Fibroblast of gingiva (primary cell): ENCODE data around the gene TNFRSF4.
"Not testable (repeated sequence)": the region's sequence is repeated elsewhere in the genome, so short reads cannot be mapped to it uniquely, and the experiment has no call there.

Experiments used
- DNase-seq: peaks from one replicate; pipeline ENCODE4 v3.0.0-alpha.2; 2011; ENCODE audit warnings: low read depth

TNFRSF4 gene

DNA sequence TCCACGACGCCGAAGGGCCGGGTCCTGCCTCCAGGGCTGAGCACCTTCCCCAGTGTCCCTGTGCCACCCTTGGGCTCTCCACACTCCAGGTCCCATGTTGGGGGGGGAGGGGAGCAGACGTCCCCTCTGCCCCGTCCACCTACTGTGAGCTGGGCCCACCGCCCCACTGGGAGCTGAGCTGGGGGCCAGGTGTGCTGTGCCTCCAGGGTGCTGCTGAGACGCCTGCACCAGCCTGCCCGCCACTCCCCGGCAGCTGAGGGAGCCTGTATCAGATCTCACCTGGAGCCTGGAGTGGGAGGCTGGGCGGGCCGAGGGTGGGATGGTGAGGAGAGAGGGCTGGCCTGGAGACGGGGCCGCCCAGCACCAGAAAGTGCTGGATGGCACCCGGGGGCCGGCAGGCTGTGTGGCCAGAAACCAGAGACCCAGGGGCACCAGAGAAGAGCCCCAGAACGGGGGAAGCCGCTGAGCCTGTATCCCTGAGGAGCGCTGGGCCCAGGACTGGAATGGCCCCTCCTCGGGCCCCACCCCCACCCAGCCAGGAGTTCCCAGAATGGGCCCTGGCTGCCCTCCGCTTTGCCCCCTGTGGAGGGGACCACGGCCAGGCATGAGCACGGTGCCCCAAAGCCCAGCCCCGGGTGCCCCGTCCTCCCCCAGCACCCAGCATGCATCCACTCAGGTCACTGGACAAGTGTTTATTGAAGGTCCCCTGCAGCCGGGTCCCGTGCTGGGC, 11.0 kb downstream of the TNFRSF4 start:
- no peak for DNase-seq

DNA sequence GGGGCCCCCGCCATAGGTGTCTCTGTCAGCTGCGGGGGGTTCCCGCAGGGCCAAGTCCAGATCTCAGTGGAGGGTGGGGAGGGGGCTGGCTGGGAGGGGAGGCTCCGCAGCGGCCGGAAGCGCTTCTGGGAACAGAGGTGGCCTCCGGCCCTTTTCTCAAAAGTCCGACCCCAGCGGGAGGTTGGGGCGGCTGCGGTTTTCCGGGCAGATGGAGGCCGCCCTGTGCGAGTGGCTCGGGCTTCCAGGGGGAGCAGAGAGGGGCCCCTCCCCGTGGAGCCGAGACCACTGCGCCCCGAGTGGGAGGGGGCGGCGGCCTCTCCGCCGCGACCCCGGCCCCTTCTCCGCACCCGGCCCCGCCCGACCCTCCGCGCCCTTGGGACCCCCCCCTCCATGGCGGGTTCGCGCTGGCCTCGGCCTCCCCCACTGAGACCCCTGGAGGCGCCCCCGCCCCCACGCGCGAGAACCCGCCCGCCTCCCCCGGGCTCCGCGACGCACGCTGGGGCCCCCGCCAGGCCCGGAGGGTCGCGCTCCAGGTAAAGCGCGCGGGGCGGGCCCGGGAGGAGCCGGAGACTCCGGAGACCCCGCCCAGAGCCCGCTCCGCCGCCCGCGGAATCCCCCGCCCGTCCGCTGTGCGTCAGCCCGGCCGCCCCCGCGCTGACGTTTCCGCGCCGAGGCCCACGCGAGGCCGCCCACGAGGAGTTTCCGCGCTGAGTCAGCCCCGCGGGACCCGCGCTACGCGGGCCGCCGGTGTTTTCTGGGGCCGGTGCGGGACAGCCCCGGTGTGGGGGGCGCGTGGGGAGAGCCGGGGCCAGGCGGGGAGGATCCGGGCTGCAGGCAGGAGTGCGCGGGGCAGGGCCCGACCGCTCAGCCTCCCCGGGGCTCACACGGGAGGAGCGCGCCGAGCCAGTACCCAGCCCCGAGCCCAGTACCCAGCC, 12.8 kb downstream of the TNFRSF4 start:
- DNase-seq: peak; percentile 29

DNA sequence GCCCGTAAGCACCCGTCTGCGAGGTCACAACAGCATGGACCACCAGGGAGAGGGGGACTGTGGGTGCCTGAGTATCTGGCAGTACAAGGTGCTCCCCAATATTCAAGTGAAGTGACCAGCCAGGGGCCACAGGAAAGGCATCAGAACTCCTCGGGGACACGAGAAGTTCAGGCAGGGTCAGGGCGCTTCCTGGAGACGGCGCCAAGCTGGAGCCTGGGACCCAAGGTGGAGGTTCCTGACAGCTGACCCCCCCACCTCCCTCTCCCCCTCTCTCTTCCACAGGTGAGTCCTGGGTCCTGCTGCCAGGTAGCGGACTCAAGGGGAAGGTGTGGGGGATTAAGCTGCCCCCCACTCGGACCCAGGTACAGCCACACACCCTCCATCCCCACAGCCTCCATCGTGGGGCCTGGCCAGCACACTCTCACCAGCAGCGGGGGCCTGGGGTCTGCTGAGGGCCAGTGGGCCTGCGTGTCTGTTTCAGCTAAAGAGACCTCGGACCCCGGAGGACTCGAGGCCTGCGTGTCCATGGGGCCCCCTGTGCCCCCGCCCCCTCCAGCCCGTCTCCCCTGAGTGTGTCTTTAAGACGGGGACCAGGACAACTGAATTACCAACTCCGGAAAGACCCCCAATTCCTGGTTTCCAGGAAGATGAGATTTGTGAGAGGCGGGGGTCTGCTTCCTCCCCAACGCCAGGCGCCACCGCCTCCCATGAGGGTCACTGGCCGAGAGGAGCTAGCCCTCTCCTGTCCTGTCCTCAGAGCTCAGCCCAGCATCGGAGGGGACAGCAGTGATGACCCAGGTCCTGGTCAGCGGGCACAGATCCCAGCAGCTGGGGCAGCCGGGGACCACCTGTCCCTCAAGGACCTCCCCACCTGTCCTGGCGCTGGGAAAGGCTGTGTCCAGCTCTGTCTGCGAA, 13.7 kb downstream of the TNFRSF4 start:
- no peak for DNase-seq

DNA sequence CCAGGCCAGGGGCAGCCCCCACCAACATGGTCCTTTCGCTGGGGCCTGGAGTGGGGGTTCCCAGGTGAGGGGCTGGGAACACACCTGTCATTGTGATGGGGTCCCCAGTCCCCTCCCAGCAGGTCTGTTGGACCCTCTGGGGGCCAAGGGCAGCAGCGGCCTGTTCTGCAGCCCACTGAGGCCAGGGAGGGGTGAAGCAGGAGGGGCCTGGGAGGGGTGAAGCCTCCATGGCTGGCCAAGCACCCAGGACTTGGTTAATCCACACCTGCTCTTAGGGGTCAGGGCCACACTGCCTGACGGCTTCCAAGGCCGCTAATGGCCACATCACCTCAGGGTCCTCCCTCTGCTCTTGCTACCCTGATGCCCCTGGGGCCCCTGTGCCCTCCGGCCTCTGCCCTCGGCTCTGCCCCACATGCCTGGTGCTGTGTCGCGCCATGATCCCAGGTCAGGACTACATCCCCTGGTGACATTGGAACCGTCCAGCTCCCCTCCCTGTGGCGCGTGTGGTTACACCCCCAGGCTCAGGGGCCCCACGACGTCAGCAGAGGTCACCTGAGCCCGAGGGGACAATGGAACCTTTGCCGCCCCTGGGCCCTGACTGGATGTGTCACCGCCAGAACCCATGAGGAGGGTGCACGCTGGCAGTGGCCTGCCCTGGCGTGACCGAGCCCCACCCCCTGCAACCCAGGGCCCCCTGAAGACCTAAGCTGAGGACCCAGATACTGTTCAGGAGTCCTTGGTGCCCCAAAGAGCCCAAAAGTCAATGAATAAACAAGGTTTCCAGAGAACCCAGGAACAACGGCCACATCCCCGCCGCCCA, 14.6 kb downstream of the TNFRSF4 start:
- DNase-seq: no peak

DNA sequence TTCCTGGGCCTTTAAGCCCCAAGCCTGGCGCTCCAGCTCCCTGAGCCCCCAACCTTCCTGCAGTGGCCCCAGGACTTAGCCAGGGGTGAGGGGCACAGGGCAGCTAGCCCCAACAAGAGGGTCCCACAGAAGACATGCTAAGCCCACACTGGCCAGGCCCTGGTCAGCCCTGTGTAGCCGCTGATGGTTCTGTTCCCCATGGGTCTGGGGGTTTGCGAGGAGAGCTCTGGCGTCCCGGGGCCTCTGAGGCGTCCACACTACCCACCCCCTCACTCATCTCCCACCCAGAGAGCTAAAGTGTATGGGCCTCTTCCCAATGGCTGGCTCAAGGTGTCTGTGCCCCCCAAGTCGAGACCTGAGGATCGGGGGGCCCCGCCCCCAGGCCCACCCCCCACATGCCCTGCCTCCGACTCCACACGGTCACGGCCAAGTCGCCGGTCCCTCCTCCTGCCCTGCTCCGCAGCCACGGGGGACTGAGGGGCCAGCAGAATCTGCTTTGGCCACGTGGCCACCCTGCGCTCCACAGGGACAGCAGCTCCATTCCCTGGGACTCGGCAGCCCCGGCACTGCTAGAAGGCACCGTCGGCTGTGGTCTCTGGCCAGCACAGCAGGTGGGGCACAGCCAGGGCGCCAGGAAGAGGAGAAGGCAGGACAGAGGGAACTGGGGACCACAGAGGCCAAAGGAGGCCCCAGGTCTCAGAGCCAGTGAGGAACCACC, 15.4 kb downstream of the TNFRSF4 start:
- no peak for DNase-seq

DNA sequence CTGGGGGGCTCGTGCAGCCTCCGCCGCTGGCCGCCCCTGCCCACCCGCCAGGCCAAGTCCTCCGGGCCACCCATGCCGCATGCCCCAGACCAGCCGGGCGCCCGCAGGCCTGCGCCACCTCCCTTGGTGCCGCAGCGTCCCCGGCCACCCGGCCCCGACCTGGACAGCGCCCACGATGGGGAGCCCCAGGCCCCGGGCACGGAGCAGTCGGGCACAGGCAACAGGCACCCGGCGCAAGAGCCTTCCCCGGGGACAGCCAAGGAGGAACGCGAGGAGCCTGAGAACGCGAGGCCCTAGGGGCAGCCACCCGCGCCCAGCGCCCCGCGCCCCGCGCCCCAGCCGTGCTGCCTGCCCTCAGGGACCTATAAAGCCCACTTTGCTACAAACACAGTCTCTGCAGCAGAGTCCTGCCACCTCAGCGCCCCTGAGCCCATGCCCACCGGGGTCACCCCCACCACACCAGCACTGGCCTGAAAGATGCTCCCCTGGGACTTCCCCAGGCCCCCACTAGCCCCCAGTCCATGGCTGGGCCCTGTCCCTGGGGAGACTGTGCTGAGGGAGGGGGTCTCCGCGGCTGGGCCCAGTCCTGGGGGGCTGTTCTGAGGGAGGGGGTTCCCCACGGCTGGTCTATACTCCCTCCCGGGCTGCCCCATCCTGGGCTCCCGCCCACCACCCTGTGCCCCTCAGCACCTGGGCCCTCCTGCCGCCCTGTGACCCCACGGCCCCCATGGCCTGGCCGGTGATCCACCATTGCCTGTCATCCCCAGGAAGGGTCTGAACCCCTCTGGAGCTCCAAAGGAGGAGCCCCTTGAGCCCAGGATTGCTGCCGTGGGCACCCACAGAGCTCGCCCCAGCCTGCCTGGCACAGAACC, 16.2 kb downstream of the TNFRSF4 start:
- DNase-seq: no peak

DNA sequence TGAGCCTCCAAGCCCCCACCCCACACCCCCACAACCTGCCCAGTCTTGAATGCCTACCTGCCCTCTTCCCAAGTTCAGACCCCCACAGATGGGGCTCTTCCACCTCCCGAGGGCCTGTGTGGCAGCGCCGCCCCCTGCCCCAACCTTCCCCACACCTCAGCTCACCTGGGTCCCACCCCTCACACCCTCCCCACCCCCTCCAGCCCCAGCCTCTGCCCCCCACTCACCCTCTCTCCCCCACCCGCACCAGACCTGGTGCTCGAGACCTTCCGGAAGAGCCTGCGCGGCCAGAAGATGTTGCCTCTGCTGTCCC, 16.8 kb downstream of the TNFRSF4 start:
- no peak for DNase-seq

DNA sequence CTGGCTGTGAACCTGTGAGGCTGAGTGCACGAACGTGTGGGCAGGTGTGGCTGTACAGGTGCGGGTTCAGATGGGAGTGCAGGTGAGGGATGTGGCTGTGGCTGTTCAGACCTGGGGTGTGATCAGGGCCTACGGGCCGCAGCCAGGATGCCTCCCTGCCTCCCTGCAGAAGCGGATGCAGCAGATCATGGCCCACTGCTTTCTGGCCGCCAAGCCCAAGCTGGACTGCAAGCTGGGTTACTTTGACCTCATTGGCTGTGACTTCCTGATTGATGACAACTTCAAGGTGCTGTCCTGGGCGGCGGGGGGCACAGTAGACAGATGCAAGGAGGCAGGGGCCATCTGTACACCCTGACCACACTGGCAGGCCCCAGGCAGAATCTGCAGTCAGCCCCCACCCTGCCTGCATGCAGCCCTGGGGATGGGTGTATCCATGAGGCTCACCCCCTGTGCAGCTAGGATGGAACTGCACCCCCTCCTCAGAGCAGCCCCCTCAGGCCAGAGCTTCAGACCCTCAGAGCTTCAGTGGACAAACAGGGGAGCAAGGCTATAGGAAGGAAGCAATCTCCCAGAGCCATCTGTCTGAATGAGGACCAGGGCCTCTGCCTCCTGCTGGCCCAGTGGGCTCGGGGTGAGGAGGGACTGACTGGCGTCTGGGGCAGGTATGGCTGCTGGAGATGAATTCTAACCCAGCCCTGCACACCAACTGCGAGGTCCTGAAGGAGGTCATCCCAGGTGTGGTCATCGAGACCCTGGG, 17.3 kb downstream of the TNFRSF4 start:
- no peak for DNase-seq

DNA sequence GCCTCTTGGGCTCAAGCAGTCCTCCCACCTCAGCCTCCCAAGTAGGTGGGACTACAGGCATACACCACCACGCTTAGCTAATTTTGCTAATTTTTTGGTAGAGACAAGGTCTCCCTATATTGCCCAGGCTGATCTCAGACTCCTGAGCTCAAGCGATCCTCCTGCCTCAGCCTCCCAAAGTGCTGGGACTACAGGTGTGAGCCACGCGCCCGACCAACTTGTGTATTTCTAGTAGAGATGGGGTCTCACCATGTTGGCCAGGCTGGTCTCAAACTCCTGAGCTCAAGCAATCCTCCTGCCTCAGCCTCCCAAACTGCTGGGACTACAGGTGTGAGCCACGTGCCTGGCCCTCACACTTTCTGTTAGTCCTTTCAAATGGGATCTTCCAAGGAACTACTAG, 18.2 kb downstream of the TNFRSF4 start:
- DNase-seq: not testable (repeated sequence)

DNA sequence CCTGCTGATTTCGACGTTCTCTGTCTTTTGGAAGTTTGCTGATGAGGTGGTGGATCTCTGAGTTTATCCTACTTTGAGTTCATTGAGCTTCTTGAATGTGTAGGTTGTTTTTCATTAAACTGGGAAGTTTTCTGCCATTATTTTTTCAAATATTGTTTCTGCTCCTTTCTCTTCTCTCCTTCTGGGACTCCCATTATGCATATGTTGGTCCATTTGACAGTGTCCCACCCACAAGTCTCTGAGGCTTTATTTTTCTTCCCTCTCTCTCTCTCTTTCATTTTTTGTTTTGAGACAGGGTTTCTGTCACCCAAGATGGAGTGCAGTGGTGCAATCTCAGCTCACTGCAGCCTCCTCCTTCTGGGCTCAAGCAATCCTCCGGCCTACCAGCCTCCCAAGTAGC, 19.2 kb downstream of the TNFRSF4 start:
- no peak for DNase-seq

DNA sequence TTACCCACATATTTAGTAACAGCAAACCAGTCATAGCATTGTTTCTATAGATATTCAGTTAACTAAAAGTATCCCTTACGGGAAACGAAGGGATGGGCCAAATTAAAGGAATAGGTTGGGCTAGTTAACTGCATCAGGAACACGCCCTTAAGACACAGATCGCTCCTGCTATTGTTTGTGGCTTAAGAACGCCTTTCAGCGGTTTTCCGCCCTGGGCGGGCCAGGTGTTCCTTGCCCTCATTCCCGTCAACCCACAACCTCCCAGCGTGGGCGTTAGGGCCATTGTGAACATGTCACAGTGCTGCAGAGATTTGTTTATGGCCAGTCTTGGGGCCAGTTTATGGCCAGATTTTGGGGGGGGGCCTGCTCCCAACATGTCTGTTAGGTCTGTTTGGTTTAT, 22.2 kb downstream of the TNFRSF4 start:
- DNase-seq: no peak

DNA sequence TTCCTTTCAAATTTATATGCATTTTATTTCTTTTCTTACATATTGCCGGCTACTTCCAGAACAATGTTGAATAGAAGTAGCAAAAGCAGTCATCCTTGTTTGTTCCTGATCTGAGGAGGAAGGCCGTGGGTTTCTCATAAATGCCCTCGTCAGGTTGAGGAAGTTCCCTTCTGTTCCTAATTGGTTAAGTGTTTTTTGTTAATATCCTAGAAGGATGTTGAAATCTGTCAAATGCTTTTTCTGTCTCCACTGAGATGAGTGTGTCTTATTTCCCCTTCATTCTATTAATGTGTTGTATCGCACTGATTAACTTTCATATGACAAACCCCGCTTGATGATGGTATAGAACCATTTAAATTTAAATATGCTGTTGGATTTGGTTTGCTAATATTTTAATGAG, 24.8 kb downstream of the TNFRSF4 start:
- DNase-seq: no peak

DNA sequence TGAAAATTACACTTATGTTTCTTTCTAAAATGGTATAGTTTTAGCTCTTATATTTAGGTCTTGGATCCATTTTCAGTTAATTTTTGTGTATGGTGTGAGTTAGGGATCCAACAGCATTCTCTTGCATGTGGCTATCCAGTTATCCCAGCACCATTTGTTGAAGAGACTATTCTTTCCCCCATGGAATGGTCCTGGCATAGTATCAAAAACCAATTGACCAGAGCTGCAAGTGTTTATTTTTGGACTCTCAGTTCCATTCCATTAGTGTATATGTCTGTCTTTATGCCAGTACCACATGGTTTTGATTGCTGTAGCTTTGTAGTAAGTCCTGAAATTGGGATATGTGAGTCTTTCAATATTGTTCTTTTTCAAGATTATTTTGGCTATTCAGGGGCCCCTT, 26.0 kb downstream of the TNFRSF4 start:
- peak; percentile 85 for DNase-seq

DNA sequence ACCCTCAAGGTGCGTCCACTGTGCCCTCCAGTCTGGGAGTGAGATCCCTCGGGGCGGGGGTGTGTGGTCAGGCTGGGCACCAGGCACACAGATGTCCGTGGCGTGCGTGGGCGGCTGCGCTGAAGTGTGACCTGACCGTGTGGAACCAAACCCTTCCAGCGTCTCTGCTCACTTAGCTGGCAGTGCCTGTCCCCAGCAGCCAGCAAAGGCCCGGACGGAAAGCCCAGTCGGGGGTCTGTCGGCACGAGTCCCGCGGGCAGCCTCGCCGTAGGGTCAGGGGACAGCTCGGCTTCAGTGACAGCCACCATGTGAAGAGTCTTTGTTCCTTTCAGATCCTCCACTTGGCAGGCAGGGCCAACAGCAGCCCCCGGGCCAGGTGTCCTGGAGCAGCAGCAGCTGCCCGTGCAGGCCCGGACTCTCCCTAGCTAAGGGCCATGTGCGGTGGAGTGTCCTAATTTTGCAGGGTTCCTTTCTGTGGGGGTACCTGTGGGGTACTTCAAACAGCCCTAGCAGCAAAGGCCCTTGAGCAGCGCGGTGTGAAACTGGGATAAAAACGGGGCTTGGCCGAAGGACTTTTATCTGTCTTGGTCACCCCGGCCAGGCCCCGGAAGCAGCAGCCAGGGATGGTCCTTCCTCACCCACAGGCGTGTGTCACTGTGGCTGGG, 28.7 kb downstream of the TNFRSF4 start:
- no peak for DNase-seq

DNA sequence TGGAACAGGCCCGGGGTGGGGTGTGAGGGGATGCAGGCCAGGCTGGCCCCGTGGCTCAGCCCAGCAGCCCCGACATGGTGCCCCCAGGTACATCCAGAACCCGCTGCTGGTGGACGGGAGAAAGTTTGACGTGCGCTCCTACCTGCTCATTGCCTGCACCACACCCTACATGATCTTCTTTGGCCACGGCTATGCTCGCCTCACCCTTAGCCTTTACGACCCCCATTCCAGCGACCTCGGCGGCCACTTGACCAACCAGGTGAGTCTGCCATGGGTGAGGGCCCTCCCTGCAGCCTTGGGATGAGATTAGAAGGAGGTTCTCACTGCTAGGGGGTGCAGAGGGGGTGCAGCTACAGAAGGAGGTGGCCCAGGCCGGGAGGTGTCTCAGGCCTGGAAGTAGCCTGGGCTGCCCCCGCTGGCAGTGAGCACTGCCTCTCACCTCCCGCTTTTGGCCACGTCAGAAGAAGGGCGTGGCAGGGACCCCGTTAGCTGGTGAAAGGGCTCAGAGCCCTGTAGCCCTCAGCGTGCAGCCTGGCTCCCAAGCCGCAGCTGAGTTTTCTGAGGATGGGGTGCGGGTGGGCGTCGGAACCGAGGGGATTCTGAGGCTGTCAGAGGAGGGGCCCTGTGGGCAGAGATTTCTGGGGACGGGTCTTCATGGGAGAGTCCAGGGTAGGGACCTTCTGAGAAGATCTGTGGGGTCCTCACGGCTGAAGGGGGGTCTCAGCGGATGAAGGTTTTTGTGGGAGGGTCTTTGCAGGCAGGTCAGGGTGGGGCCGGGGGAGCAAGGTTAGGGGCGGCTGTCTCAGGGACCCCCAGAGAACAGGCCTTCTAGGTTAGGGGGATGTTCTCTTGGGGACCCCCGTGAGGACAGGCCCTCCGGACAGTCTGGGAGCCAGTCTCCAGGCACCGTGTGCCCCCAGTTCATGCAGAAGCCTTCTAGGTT, 29.8 kb downstream of the TNFRSF4 start:
- no peak for DNase-seq

DNA sequence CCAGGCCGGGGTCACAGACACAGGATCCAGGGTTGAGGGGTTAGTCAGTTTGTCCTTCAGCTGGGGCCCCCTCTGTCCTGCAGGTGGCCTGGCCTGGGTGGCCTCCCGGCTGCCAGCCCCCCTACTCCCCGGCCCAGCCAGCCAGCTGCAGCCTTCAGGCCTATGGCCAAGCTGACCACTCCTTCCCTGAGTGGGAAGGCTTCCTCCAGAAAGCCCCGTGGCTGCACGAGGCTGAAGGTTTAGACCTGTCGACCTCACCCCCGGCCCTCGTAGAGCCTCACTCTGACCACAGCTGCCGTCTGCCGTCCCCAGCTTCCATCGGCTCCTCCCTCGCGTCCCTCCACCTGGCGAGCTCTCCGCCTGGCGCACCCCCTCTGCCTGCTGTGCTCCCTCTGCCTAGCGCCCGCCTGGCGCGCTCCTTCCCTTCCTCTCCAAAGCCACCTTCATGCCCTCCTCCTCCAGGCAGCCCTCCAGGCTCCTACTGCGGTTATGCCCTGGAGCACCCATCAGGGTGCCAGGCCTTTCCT, 30.7 kb downstream of the TNFRSF4 start:
- DNase-seq: no peak
